Measurements from ENCODE around the gene ROR2.

- no peak for TF ChIP-seq POLR2A (IDR thresholded peaks at IDR 0.05; ENCODE audit: low read depth, low read length)
- TF ChIP-seq TAF1 (IDR thresholded peaks at IDR 0.05; ENCODE audit: borderline replicate concordance, low read depth, low read length) = no peak
- no peak for TF ChIP-seq POLR2AphosphoS5 (IDR thresholded peaks at IDR 0.05; ENCODE audit: low read depth, low read length)
These were observed 150.8 kb downstream of the ROR2 start for GRCh38 chr9:91799113-91799744.

Measured in GM12892 (cell line).